ENCODE data around the gene OLFM3.

Gene OLFM3

DNA sequence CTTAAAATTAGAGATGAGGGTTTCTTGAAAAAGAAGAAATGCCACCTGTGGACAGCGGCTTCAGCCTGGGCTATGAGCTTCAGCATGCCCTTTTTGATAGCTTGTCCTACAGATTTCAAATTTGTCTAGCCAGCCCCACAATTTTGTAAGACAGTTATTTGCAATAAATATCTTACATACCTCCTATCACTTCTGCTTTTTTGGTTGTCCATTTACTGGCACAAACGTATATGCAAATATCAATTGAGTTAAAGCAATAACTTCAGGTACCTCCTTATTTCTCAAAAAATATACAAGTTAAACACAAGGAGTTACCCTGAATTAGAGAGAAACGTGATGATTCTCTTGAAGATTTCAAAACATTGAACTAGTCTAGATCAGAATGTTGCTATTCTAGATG lies 53.5 kb downstream of the OLFM3 start:
- no peak for FAIRE-seq

DNA sequence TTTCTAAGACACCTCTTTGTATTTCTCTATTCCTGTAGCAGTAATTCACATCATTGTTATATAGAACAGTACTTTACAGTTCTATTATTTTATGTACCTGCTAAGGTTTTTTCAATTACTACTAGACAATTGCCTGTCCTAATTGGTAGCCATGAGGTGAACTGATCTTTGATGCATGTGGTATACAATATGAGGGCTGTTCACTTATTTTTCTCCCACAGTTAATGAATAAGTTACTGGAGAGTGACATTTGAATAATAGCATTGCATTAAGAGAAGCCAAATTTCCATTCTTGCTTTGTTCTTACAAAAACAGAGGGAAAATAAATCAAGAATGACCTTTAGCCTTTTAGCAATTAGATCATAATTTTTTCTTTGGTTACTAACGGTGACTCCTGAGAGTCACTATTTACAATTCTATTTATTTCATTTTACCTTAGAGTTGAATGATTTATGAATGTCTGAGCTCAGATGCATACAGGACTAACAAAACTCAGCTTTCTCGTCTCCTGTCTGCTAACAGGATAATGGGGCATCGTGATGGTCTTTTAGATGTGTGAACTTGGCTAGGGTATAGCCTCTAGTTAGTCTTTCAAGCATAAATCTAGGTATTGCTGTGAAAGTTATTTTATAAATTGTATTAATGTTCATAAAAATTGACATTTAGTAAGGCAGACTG lies 54.1 kb downstream of the OLFM3 start:
- no peak for FAIRE-seq

DNA sequence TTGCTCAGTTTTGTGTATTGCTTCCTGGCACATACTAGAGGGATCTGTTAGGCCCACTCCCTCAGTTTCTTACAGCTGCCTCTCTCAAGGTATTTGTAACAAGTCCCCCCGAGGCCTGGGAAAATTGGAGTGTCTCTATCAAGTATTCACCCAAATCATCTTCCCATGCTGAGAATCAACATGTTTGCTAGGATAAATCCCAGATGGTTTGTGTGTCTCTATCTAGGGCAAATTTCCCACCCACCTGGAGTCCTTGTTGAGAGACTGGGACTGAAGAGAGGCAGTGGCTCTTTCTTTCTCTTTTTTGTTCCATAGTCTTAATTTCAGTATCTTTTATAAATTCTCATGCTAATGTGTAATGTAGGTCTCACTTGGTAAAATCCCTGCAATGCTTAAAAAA lies 58.0 kb downstream of the OLFM3 start:
- no peak for FAIRE-seq

- no peak for FAIRE-seq
Measured at GRCh38 chr1:101929343-101929742, 67.4 kb downstream of the OLFM3 start.

DNA sequence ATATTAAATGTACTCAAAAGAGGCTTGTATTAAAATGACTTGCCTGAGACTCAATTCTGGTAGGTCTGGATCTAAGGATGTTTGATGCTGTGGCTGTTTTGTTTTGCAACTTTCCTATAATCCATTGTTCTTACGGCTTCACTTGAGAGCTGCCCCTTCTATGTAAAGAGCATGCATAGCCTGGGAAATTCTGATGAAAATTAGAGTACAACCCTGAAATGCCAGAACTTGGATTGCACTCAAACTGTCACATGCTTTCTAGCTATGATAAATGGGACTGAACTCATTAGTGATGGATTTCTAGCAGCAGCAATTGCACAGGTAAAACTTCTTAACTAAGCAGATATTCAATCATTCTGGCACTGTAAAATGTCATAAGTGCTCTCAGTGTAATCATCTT lies 67.9 kb downstream of the OLFM3 start:
- no peak for FAIRE-seq

DNA sequence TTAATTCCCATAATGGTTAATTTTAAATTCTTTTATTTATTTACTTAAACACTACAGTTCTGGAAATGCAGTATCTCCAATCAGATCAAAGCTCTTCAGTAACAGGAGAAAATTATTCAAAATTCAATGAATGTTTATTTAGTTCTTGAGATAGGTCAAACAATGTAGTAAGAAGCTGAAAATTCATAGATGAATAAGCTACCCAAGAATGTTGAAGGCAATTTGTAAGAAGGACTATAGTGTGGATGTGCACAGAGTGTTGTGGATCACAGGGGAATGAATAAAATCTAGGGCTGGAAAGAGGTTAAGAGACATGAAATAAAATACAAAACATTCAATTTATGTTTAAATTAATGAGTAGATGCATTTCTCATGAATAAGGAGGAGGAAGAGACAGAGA lies 72.0 kb downstream of the OLFM3 start:
- no peak for FAIRE-seq

- FAIRE-seq, result no peak
Measured at GRCh38 chr1:101920577-101920976, 76.1 kb downstream of the OLFM3 start.

GRCh38 chr1:101918277-101918676 lies 78.4 kb downstream of the OLFM3 start:
- no peak for FAIRE-seq

DNA sequence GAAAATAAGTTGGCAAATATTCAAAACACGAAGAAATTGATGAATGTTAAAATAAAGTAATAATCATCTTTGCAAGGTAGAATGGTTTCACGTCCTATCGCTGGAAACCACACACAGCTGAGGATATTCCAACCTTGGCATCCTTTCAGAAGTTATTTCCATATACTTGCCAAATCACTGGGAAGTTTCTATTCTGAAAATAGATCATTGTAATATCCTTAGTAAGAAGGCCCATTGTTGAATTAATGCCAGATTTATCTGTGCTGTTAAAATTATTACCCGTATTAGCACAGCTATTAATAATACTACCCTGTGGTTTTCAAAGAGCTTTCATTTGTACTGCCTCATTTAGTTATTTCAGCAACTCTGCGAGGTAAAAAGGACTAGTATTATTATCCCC lies 81.1 kb downstream of the OLFM3 start:
- FAIRE-seq, result no peak

GRCh38 chr1:101914473-101915242 lies 82.1 kb downstream of the OLFM3 start:
- FAIRE-seq, result no peak

- FAIRE-seq, result no peak
Measured at GRCh38 chr1:101911894-101912293, 84.8 kb downstream of the OLFM3 start.

- no peak for FAIRE-seq
Measured at GRCh38 chr1:101908980-101909379, 87.7 kb downstream of the OLFM3 start.

GRCh38 chr1:101907264-101907663 lies 89.5 kb downstream of the OLFM3 start:
- FAIRE-seq, result no peak

- no peak for FAIRE-seq
Measured at GRCh38 chr1:101905283-101905835, 91.4 kb downstream of the OLFM3 start.

DNA sequence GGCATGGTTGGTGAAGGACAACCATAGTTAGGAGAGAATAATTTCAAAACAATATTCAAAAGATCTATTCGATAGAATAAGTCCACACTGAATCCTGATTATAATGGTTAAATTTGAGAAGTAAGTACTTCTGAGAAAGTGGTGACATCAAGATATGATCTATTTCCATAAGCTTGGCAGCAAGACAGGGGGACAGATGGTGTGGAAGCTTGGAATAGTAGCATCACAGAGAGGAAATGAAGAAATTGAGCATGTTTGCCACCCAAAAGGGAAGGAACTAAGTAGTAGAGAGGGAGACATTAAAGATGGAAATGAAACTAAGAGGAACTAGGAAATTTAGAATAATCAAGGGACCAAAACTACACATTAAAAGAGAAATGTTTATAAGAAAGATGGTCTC lies 94.5 kb downstream of the OLFM3 start:
- FAIRE-seq, result no peak

DNA sequence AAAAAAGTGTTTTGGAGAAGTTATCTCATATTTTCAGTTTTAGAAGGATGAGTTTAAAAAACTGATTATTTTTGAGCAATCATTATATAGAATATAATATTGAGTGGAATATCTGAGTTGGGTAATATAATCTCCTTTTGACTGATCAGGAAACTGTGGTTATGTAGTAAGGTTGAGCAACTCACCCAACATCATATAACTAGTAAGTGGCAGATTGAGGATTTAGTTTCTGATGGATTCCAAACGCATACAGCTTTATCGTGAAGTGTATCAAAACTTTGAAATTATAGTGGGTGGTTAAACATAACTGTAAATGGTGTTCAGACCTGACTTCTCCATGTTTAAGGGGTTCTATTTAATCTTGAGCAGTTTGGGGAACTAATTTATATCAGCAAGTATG lies 98.6 kb downstream of the OLFM3 start:
- no peak for FAIRE-seq

- FAIRE-seq, result no peak
Measured at GRCh38 chr1:101884621-101885020, 112.1 kb downstream of the OLFM3 start.

DNA sequence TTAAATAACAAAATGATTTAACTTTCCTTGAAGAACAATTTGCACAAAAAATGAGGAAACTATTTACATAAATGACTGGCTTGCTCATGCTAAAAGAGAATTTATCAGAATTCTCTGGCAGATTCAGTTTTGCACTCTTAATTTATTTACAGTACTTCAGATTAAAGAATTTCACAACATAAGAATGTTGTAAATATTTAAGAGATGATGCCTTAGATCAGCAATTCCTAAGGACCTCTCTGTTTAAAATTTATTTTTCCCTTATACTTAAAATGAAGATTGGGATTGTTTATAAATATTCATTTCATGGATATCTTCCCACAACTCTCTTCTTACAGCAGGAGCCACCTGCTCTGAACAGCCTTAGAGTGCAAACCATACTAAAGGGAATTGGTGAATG lies 120.8 kb downstream of the OLFM3 start:
- FAIRE-seq, result no peak

GRCh38 chr1:101873672-101874071 lies 123.1 kb downstream of the OLFM3 start:
- peak; percentile 43 for FAIRE-seq

GRCh38 chr1:101859941-101860340 lies 136.8 kb downstream of the OLFM3 start:
- FAIRE-seq, result no peak

GRCh38 chr1:101854271-101854670 lies 142.5 kb downstream of the OLFM3 start:
- FAIRE-seq, result no peak

GRCh38 chr1:101852936-101853335 lies 143.8 kb downstream of the OLFM3 start:
- no peak for FAIRE-seq

- no peak for FAIRE-seq
Measured at GRCh38 chr1:101849356-101849755, 147.4 kb downstream of the OLFM3 start.

- no peak for FAIRE-seq
Measured at GRCh38 chr1:101847626-101848025, 149.1 kb downstream of the OLFM3 start.

Measured in islet of Langerhans (tissue), 1 donor.